HG02763 (cell line): ENCODE data around the gene GLI2.

Experiments
- ATAC-seq: cut with Tn5 transposase; IDR thresholded peaks from one replicate; pipeline ENCODE4 v1.9.1; 2021; ENCODE audit warnings: mild to moderate bottlenecking, moderate library complexity; ENCODE audit not compliant: unreplicated experiment

GLI2 gene

GRCh38 chr2:120754067-120754960 lies 18.6 kb downstream of the GLI2 start:
- ATAC-seq = no peak

GRCh38 chr2:120758181-120759144 lies 22.8 kb downstream of the GLI2 start:
- no peak for ATAC-seq

GRCh38 chr2:120759543-120760331 lies 24.1 kb downstream of the GLI2 start:
- ATAC-seq = no peak

GRCh38 chr2:120760446-120761135 lies 24.9 kb downstream of the GLI2 start:
- ATAC-seq = no peak

GRCh38 chr2:120761164-120761861 lies 25.6 kb downstream of the GLI2 start:
- no peak for ATAC-seq

- ATAC-seq = no peak
Measured at GRCh38 chr2:120761911-120762310, 26.2 kb downstream of the GLI2 start.

- ATAC-seq = no peak
Measured at GRCh38 chr2:120762341-120763061, 26.8 kb downstream of the GLI2 start.

- ATAC-seq = no peak
Measured at GRCh38 chr2:120763508-120763907, 27.8 kb downstream of the GLI2 start.

- ATAC-seq = no peak
Measured at GRCh38 chr2:120763931-120764330, 28.3 kb downstream of the GLI2 start.

GRCh38 chr2:120764492-120764891 lies 28.8 kb downstream of the GLI2 start:
- no peak for ATAC-seq

GRCh38 chr2:120764991-120765677 lies 29.5 kb downstream of the GLI2 start:
- ATAC-seq = no peak

- no peak for ATAC-seq
Measured at GRCh38 chr2:120765678-120766469, 30.2 kb downstream of the GLI2 start.

GRCh38 chr2:120766470-120767351 lies 31.0 kb downstream of the GLI2 start:
- no peak for ATAC-seq

GRCh38 chr2:120767486-120768005 lies 31.9 kb downstream of the GLI2 start:
- ATAC-seq = no peak

- no peak for ATAC-seq
Measured at GRCh38 chr2:120768112-120769048, 32.7 kb downstream of the GLI2 start.
